ENCODE results near the gene AFG3L2.

- no peak for TF ChIP-seq EZH2phosphoT487 (IDR thresholded peaks at IDR 0.05; ENCODE audit: low read depth, severe bottlenecking, unreplicated experiment)
- TF ChIP-seq CTCF (IDR thresholded peaks at IDR 0.05; ENCODE audit: poor library complexity), result no peak
These were observed 24.8 kb downstream of the AFG3L2 start for GRCh38 chr18:12352188-12352587.
